Calu3 (cell line): ENCODE data around the gene URB1. TPM values are rescaled to one million over a fixed set of nuclear protein-coding genes. Genes with fewer than 3 reads are reported as not detected.
"Not testable (repeated sequence)": the region's sequence is repeated elsewhere in the genome, so short reads cannot be mapped to it uniquely, and the experiment has no call there.

Experiments
- BruUV-seq: library from RNA; stranded (reverse); fragments of 400-500 nt; replicated peaks from 2 replicates; lab custom pipeline; 2021; lab: Mats Ljungman, UMichigan
- CTCF ChIA-PET: fragments of 300-600 bp; sonication (Branson Sonifier 250); formaldehyde crosslinking; loops from one replicate; lab custom pipeline; 2022; ENCODE audit warnings: antibody characterized with exemption; lab: Charles Lee
- DNase-seq: peaks from one replicate; pipeline ENCODE4 v3.0.0; 2022
- H3K27ac Mint-ChIP-seq: one replicate; pipeline ENCODE4 v1.8.0; 2022; ENCODE audit warnings: mixed read lengths; ENCODE audit not compliant: unreplicated experiment
- H3K27me3 Mint-ChIP-seq: one replicate; pipeline ENCODE4 v1.8.0; 2022; ENCODE audit warnings: mixed read lengths; ENCODE audit not compliant: unreplicated experiment
- H3K36me3 Mint-ChIP-seq: one replicate; pipeline ENCODE4 v1.8.0; 2022; ENCODE audit warnings: mild to moderate bottlenecking, moderate library complexity, mixed read lengths; ENCODE audit not compliant: insufficient read depth, unreplicated experiment
- H3K4me1 Mint-ChIP-seq: one replicate; pipeline ENCODE4 v1.8.0; 2022; ENCODE audit warnings: mild to moderate bottlenecking, low read depth, mixed read lengths; ENCODE audit not compliant: unreplicated experiment
- H3K4me3 Mint-ChIP-seq: one replicate; pipeline ENCODE4 v1.8.0; 2022; ENCODE audit warnings: mild to moderate bottlenecking, low read depth, moderate library complexity, mixed read lengths; ENCODE audit not compliant: unreplicated experiment
- H3K9me3 Mint-ChIP-seq: one replicate; pipeline ENCODE4 v1.8.0; 2022; ENCODE audit warnings: low read depth, mixed read lengths; ENCODE audit not compliant: unreplicated experiment
- intact Hi-C: fragments of 100-400 bp; cut with micrococcal nuclease; formaldehyde crosslinking; loops from one replicate; pipeline ENCODE4 v1.10.0; 2022; ENCODE audit not compliant: unreplicated experiment
- total RNA-seq: library from RNA; stranded (reverse); gene quantifications from 2 replicates; pipeline ENCODE4 v1.2.3, GENCODE V29; 2022
- TF ChIP-seq, protein P1 (sequence below): fragments of 200-600 bp; IDR thresholded peaks from one replicate; pipeline ENCODE4 v1.8.0; 2022; ENCODE audit warnings: antibody characterized with exemption; ENCODE audit not compliant: unreplicated experiment

Gene URB1
- total RNA-seq, 1 experiment from 2014 or later, result 16.5 TPM

DNA sequence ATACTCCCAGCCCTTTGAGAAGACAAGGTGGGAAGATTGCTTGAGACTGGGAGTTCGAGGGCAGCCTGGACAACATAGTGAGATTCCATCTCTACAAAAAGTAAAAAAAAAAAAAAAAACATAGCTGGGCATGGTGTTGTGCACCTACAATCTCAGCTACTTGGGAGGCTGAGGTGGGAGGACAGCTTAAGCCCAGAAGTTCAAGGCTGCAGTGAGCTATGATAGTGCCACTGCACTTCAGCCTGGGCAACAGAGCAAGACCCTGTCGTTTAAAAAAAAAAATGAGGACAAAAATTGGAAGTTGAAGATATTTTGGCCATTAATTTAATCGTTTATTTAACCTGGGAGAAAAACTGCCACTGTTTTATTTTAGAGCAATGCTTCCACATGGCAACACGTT is 1.1 kb downstream of the URB1 start:
- intact Hi-C loops, result no loop called here
- Mint-ChIP-seq H3K4me1 (peaks cover 19% of the 10 kb centered on the region), H3K4me3 (peak overlapping the region; percentile 80), H3K9me3 (no peaks in the 10 kb centered on the region), H3K27ac (no peak overlapping the region), H3K36me3 (peaks cover 27% of the 10 kb centered on the region), H3K27me3 (no peaks in the 10 kb centered on the region)
- TSS peak; percentile 46 for BruUV-seq
- CTCF ChIA-PET, result interaction anchor here (0.6 to 1.4 kb wide), 3 partner anchors 8 to 209 kb away, joined by 3 to 6 read pairs (median 4); no protein-coding TSS in a partner anchor
- TF ChIP-seq, protein P1, sequence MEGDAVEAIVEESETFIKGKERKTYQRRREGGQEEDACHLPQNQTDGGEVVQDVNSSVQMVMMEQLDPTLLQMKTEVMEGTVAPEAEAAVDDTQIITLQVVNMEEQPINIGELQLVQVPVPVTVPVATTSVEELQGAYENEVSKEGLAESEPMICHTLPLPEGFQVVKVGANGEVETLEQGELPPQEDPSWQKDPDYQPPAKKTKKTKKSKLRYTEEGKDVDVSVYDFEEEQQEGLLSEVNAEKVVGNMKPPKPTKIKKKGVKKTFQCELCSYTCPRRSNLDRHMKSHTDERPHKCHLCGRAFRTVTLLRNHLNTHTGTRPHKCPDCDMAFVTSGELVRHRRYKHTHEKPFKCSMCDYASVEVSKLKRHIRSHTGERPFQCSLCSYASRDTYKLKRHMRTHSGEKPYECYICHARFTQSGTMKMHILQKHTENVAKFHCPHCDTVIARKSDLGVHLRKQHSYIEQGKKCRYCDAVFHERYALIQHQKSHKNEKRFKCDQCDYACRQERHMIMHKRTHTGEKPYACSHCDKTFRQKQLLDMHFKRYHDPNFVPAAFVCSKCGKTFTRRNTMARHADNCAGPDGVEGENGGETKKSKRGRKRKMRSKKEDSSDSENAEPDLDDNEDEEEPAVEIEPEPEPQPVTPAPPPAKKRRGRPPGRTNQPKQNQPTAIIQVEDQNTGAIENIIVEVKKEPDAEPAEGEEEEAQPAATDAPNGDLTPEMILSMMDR, result no peak
- DNase-seq, result no peak

DNA sequence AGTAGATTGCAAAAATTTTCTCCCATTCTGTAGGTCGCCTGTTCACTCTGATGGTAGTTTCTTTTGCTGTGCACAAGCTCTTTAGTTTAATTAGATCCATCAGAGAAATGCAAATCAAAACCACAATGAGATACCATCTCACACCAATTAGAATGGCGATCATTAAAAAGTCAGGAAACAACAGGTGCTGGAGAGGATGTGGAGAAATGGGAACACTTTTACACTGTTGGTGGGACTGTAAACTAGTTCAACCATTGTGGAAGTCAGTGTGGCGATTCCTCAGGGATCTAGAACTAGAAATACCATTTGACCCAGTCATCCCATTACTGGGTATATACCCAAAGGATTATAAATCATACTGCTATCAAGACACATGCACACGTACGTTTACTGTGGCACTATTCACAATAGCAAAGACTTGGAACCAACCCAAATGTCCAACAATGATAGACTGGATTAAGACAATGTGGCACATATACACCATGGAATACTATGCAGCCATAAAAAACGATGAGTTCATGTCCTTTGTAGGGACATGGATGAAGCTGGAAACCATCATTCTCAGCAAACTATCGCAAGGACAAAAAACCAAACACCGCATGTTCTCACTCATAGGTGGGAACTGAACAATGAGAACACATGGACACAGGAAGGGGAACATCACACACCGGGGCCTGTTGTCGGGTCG is 2.1 kb downstream of the URB1 start:
- H3K27me3 Mint-ChIP-seq, H3K9me3 Mint-ChIP-seq, H3K4me3 Mint-ChIP-seq, H3K27ac Mint-ChIP-seq, CTCF ChIA-PET, intact Hi-C loops, BruUV-seq, DNase-seq: not testable (repeated sequence)
- H3K4me1 Mint-ChIP-seq, result peaks cover 19% of the 10 kb centered on the region
- H3K36me3 Mint-ChIP-seq, result peaks cover 29% of the 10 kb centered on the region

DNA sequence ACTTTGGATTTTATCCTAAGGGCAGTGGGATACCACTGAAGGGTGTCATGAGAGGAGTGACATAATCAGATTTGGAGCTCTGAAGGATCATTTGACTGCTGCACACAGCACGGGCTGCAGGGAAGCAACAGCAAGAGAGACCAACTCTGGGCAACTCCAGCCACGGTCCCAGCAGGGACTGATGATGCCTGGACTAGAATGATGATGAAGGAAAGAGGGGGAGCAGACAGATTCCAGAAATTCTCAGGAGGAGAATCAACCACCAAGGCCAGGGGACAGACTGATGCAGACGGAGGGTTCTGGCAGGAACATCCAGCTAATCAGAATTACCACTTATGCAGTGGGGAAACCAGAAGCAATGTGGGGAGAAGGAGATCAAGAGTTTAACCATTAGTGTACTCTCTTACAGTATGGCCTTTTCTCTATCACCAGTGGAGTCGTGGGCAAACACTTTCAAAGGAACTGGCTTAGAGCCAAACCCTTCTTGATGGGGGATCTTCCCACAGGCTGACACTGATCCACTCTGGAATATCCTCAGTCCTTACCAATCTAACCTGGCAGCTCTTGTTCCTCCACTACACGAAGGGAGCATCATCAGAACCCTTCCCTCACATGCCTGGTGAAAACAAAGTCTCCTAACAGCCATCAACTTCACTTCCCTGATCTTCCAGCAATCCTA is 3.3 kb downstream of the URB1 start:
- H3K27ac Mint-ChIP-seq, result no peak overlapping the region
- H3K4me3 Mint-ChIP-seq, result no peak overlapping the region
- peaks cover 39% of the 10 kb centered on the region for H3K36me3 Mint-ChIP-seq
- intact Hi-C loops, result no loop called here
- BruUV-seq, result no TSS peak
- no peaks in the 10 kb centered on the region for H3K9me3 Mint-ChIP-seq
- TF ChIP-seq, protein P1, result no peak
- H3K27me3 Mint-ChIP-seq, result no peaks in the 10 kb centered on the region
- peaks cover 19% of the 10 kb centered on the region for H3K4me1 Mint-ChIP-seq
- no peak for DNase-seq
- CTCF ChIA-PET, result no interaction called here

DNA sequence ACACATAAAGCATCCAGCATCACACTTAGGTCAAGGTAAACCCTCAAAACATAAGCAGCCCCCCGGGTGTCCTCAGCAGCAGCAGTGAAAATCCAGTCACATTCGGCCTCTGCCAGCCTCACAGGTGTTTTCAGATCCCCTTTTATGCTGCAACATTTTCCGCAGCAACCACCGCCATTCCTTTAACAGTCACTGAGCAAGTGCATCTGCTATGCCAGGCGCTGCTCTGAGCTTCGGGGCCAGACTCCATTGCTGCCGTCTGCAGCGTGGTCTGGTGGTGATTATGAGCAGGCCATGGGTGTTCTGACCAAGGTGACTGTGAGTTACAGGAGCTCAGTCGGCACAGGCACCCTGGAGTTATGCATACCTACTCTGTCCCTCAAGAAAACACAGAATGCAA is 4.5 kb downstream of the URB1 start:
- CTCF ChIA-PET, result no interaction called here
- intact Hi-C loops, result no loop called here
- TF ChIP-seq, protein P1, result no peak
- no peak overlapping the region for H3K27ac Mint-ChIP-seq
- DNase-seq, result no peak
- H3K9me3 Mint-ChIP-seq, result no peaks in the 10 kb centered on the region
- H3K36me3 Mint-ChIP-seq, result peaks cover 37% of the 10 kb centered on the region
- no peaks in the 10 kb centered on the region for H3K27me3 Mint-ChIP-seq
- no TSS peak for BruUV-seq
- no peak overlapping the region for H3K4me3 Mint-ChIP-seq
- peaks cover 12% of the 10 kb centered on the region for H3K4me1 Mint-ChIP-seq
